Lower leg skin (tissue), 3 donors: ENCODE data around the gene VIPAS39.

Source experiments
- POLR2A ChIP-seq, 2 donors: fragments of 450-650 bp; IDR thresholded peaks; one replicate each; pipeline ENCODE4 v1.6.1; 2016 to 2017; ENCODE audit warnings: antibody characterized with exemption in 2 of 2, mild to moderate bottlenecking in 1 of 2, moderate library complexity in 1 of 2
- TF ChIP-seq, protein P1 (sequence below), 3 donors: fragments of 450-650 bp; IDR thresholded peaks; one replicate each; pipeline ENCODE4 v1.5.1; 2016; ENCODE audit warnings: antibody characterized with exemption in 3 of 3, mild to moderate bottlenecking in 3 of 3, moderate library complexity in 2 of 3

DNA sequence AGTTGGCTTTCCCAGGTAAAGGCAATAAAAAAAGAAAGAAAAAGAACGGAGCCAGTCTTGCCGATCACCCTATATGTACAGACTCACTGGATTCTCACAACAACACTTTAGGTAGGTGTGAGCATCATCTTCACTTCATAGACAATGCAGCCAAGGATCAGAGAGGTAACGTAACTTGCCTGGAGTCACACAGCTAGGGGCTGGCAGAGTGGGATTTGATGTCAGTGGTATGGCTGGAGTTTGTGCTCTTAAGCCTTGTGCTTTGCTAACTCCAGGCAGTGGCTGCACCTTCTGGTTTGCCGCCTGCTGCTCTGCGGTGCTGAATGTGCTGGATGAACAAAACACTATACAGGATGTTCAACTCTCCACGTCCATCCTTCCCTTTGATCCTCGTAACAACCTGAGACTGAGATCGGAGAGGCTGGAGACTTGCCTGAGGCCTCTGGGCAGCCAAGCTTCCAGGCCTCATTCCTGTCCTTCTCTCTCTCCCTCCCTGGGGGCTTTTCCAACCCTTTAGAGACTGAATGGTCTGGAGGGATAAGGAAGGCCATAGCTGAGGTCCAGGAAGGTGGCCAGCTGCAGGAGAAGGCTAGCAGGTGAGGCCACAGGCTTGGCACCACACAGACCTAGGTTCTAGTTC is 33.1 kb upstream of the VIPAS39 start:
- TF ChIP-seq, protein P1, sequence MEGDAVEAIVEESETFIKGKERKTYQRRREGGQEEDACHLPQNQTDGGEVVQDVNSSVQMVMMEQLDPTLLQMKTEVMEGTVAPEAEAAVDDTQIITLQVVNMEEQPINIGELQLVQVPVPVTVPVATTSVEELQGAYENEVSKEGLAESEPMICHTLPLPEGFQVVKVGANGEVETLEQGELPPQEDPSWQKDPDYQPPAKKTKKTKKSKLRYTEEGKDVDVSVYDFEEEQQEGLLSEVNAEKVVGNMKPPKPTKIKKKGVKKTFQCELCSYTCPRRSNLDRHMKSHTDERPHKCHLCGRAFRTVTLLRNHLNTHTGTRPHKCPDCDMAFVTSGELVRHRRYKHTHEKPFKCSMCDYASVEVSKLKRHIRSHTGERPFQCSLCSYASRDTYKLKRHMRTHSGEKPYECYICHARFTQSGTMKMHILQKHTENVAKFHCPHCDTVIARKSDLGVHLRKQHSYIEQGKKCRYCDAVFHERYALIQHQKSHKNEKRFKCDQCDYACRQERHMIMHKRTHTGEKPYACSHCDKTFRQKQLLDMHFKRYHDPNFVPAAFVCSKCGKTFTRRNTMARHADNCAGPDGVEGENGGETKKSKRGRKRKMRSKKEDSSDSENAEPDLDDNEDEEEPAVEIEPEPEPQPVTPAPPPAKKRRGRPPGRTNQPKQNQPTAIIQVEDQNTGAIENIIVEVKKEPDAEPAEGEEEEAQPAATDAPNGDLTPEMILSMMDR (IDR thresholded peaks at IDR 0.05), result no peak
- TF ChIP-seq POLR2A (IDR thresholded peaks at IDR 0.05), result no peak
